MM.1S (cell line): ENCODE measurements around the gene CABP4.

Experiments used
- DNase-seq: peaks from one replicate; pipeline ENCODE4 v3.0.0-alpha.2; 2015
- H2AFZ ChIP-seq: fragments of 300-600 bp; sonication (generic); 2 replicates; pipeline ENCODE4 v1.6.0; 2016; ENCODE audit warnings: antibody characterized with exemption, low read length
- H3F3A ChIP-seq: fragments of 300-600 bp; sonication (generic); 2 replicates; pipeline ENCODE4 v1.6.1; 2016; ENCODE audit warnings: mild to moderate bottlenecking, antibody characterized with exemption, low read length, moderate library complexity, mixed read lengths; ENCODE audit not compliant: insufficient read depth
- H3K27ac ChIP-seq: fragments of 300-600 bp; sonication (generic); 2 replicates; pipeline ENCODE4 v1.5.1; 2016; ENCODE audit warnings: mild to moderate bottlenecking, low read length
- H3K27me3 ChIP-seq: fragments of 300-600 bp; sonication (generic); replicated peaks from 2 replicates; pipeline ENCODE4 v1.6.0; 2016; ENCODE audit warnings: low read length; ENCODE audit not compliant: insufficient read depth
- H3K36me3 ChIP-seq: fragments of 300-600 bp; sonication (generic); replicated peaks from 2 replicates; pipeline ENCODE4 v1.6.1; 2016; ENCODE audit warnings: mild to moderate bottlenecking, low read length, mixed read lengths; ENCODE audit not compliant: insufficient read depth
- H3K4me1 ChIP-seq: fragments of 300-600 bp; sonication (generic); 2 replicates; pipeline ENCODE4 v1.6.1; 2016; ENCODE audit warnings: low read length, mixed read lengths
- H3K4me2 ChIP-seq: fragments of 300-600 bp; sonication (generic); 2 replicates; pipeline ENCODE4 v1.6.0; 2016; ENCODE audit warnings: low read depth, low read length
- H3K4me3 ChIP-seq: fragments of 300-600 bp; sonication (generic); 2 replicates; pipeline ENCODE4 v1.5.1; 2016; ENCODE audit warnings: low read length, mixed read lengths
- H3K79me2 ChIP-seq: fragments of 300-600 bp; sonication (generic); 2 replicates; pipeline ENCODE4 v1.6.1; 2016; ENCODE audit warnings: mixed run types, low read length, mixed read lengths
- H3K9ac ChIP-seq: fragments of 300-600 bp; sonication (generic); 2 replicates; pipeline ENCODE4 v1.6.1; 2016; ENCODE audit warnings: low read length, mixed read lengths
- H3K9me2 ChIP-seq: fragments of 300-600 bp; sonication (generic); replicated peaks from 2 replicates; pipeline ENCODE4 v1.6.1; 2016; ENCODE audit warnings: mild to moderate bottlenecking, low read length, mixed read lengths; ENCODE audit not compliant: insufficient read depth
- H3K9me3 ChIP-seq: fragments of 300-600 bp; sonication (generic); replicated peaks from 2 replicates; pipeline ENCODE4 v1.6.1; 2016; ENCODE audit warnings: mild to moderate bottlenecking, low read length, mixed read lengths; ENCODE audit not compliant: insufficient read depth
- H4K20me1 ChIP-seq: fragments of 300-600 bp; sonication (generic); 2 replicates; pipeline ENCODE4 v1.6.1; 2016; ENCODE audit warnings: mild to moderate bottlenecking, low read length, moderate library complexity, mixed read lengths; ENCODE audit not compliant: insufficient read depth
- EZH2 ChIP-seq: fragments of 300-600 bp; sonication (generic); optimal IDR thresholded peaks from 2 replicates; pipeline ENCODE3; 2017; ENCODE audit warnings: low read depth, mild to moderate bottlenecking, antibody characterized with exemption, low read length, mixed read lengths
- EZH2phosphoT487 ChIP-seq: fragments of 300-600 bp; sonication (generic); IDR thresholded peaks from 2 replicates; pipeline ENCODE4 v1.6.1; 2018; ENCODE audit warnings: antibody characterized with exemption, low read length
- TF ChIP-seq, protein P1 (sequence below): fragments of 300-600 bp; sonication (generic); IDR thresholded peaks from 2 replicates; pipeline ENCODE4 v1.5.1; 2016; ENCODE audit warnings: antibody characterized with exemption, low read length, mixed read lengths

The CABP4 gene

GRCh38 chr11:67498544-67498972, 43.4 kb downstream of the CABP4 start:
- DNase-seq = no peak
- no peaks in the 10 kb centered on the region for H3K79me2 ChIP-seq
- H2AFZ ChIP-seq = no peak overlapping the region
- TF ChIP-seq EZH2 (no peak), EZH2phosphoT487 (no peak)
- TF ChIP-seq, protein P1, sequence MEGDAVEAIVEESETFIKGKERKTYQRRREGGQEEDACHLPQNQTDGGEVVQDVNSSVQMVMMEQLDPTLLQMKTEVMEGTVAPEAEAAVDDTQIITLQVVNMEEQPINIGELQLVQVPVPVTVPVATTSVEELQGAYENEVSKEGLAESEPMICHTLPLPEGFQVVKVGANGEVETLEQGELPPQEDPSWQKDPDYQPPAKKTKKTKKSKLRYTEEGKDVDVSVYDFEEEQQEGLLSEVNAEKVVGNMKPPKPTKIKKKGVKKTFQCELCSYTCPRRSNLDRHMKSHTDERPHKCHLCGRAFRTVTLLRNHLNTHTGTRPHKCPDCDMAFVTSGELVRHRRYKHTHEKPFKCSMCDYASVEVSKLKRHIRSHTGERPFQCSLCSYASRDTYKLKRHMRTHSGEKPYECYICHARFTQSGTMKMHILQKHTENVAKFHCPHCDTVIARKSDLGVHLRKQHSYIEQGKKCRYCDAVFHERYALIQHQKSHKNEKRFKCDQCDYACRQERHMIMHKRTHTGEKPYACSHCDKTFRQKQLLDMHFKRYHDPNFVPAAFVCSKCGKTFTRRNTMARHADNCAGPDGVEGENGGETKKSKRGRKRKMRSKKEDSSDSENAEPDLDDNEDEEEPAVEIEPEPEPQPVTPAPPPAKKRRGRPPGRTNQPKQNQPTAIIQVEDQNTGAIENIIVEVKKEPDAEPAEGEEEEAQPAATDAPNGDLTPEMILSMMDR = no peak
- H3K27ac ChIP-seq = no peak overlapping the region
- H3K4me3 ChIP-seq = no peak overlapping the region
- H3K4me2 ChIP-seq = no peak overlapping the region
- peaks cover 56% of the 10 kb centered on the region for H3K27me3 ChIP-seq
- no peaks in the 10 kb centered on the region for H3K36me3 ChIP-seq
- no peaks in the 10 kb centered on the region for H3K9me2 ChIP-seq
- no peak overlapping the region for H3K9ac ChIP-seq
- no peaks in the 10 kb centered on the region for H4K20me1 ChIP-seq
- no peaks in the 10 kb centered on the region for H3K4me1 ChIP-seq
- H3K9me3 ChIP-seq = no peaks in the 10 kb centered on the region
- H3F3A ChIP-seq = no peaks in the 10 kb centered on the region

GRCh38 chr11:67499808-67500483, 44.8 kb downstream of the CABP4 start:
- TF ChIP-seq, protein P1 = no peak
- no peak for TF ChIP-seq EZH2
- H3K4me1 ChIP-seq = no peaks in the 10 kb centered on the region
- no peaks in the 10 kb centered on the region for H3K9me2 ChIP-seq
- H3F3A ChIP-seq = no peaks in the 10 kb centered on the region
- no peak overlapping the region for H3K9ac ChIP-seq
- H3K27me3 ChIP-seq = peaks cover 65% of the 10 kb centered on the region
- no peak for DNase-seq
- no peaks in the 10 kb centered on the region for H4K20me1 ChIP-seq
- no peak overlapping the region for H3K4me2 ChIP-seq
- H3K79me2 ChIP-seq = no peaks in the 10 kb centered on the region
- H3K27ac ChIP-seq = no peak overlapping the region
- no peak overlapping the region for H2AFZ ChIP-seq
- no peaks in the 10 kb centered on the region for H3K36me3 ChIP-seq
- H3K9me3 ChIP-seq = no peaks in the 10 kb centered on the region
- H3K4me3 ChIP-seq = no peak overlapping the region

DNA sequence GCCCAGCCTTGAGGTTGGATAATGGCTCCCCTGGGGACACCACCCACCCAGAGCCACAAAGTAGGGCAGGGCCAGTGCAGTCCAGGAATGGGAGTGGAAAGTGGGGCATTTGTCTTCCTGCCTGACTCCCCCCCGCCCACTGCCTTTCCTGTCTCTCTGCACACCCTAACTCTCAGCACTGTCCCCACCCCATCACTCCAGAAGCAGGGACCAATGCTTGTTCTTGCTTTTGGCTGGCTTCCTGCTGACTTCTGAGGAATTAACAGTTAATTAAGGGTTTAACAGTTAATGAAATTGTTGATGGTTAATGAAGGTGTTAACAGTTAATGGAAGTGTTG, 45.3 kb downstream of the CABP4 start:
- Histone ChIP-seq H3K4me2 (no peak overlapping the region), H3K9me3 (no peaks in the 10 kb centered on the region), H4K20me1 (no peaks in the 10 kb centered on the region), H3K9ac (no peak overlapping the region), H2AFZ (no peak overlapping the region), H3K27ac (no peak overlapping the region), H3F3A (no peaks in the 10 kb centered on the region), H3K9me2 (no peaks in the 10 kb centered on the region), H3K4me1 (peaks cover 2% of the 10 kb centered on the region; the same call in 1 of the 2 replicates), H3K4me3 (no peak overlapping the region), H3K79me2 (no peaks in the 10 kb centered on the region), H3K36me3 (no peaks in the 10 kb centered on the region), H3K27me3 (peaks cover 67% of the 10 kb centered on the region)
- TF ChIP-seq, protein P1 = no peak
- TF ChIP-seq EZH2 (no peak), EZH2phosphoT487 (no peak)
- DNase-seq = no peak
